Thyroid gland (tissue), 4 donors: ENCODE data around the gene MCHR1. TPM values are rescaled to one million over a fixed set of nuclear protein-coding genes. Genes with fewer than 3 reads are reported as not detected.
"Not testable (repeated sequence)": the region's sequence is repeated elsewhere in the genome, so short reads cannot be mapped to it uniquely, and the experiment has no call there.

Experiments used
- DNase-seq, 2 donors: peaks; one replicate each; pipeline ENCODE4 v3.0.0-alpha.2; 2019
- H3K27ac ChIP-seq, 3 donors: fragments of 200-600 bp; sonication (generic); 1 replicate in 2 of 3; 2 replicates in 1 of 3; pipeline ENCODE4 v1.5.1; 2016 to 2019; ENCODE audit warnings: mild to moderate bottlenecking in 1 of 3, moderate library complexity in 1 of 3
- H3K27me3 ChIP-seq: fragments of 200-600 bp; sonication (generic); one replicate; pipeline ENCODE4 v1.5.1; 2019
- H3K36me3 ChIP-seq, 2 donors: fragments of 200-600 bp; sonication (generic); one replicate each; pipeline ENCODE4 v1.5.1; 2016 to 2019
- H3K4me1 ChIP-seq, 2 donors: fragments of 200-600 bp; sonication (generic); one replicate each; pipeline ENCODE4 v1.5.1; 2017 to 2019
- H3K4me3 ChIP-seq, 3 donors: fragments of 200-600 bp; sonication (generic); replicated peaks in 1 of 3; 1 replicate in 2 of 3; 2 replicates in 1 of 3; pipeline ENCODE4 v1.5.1; 2016; ENCODE audit warnings: mild to moderate bottlenecking in 1 of 3
- H3K9me3 ChIP-seq: fragments of 200-600 bp; sonication (generic); one replicate; pipeline ENCODE4 v1.5.1; 2017
- POLR2A ChIP-seq, 2 donors: fragments of 450-650 bp; IDR thresholded peaks; one replicate each; pipeline ENCODE4 v1.6.1; 2017; ENCODE audit warnings: antibody characterized with exemption in 2 of 2, mild to moderate bottlenecking in 2 of 2, moderate library complexity in 1 of 2
- WGBS, 2 donors: methylation state at CpG; one replicate each; pipeline ENCODE4 v1.1.5; 2017; 5-methylcytosine and 5-hydroxymethylcytosine counted together
- intact Hi-C: fragments of 100-400 bp; cut with DNase I; formaldehyde crosslinking; loops from one replicate; pipeline ENCODE4 v1.15.1; 2023
- total RNA-seq, 4 donors: library from RNA; depleted of rRNA; stranded (reverse); fragments of >200 nt; gene quantifications; one replicate each; pipeline ENCODE4 v1.2.3, GENCODE V29; 2016
- TF ChIP-seq, protein P1 (sequence below), 6 experiments: fragments of 200-600 bp in 3 of 6; fragments of 450-650 bp in 3 of 6; sonication (generic) in 3 of 6; IDR thresholded peaks; one replicate each; pipeline ENCODE4 v1.5.1; 2016 to 2019; ENCODE audit warnings: antibody characterized with exemption in 6 of 6, mild to moderate bottlenecking in 2 of 6, inconsistent platforms in 1 of 6, moderate library complexity in 1 of 6

MCHR1 gene
- total RNA-seq, 4 donors from 2014 or later = not detected

DNA sequence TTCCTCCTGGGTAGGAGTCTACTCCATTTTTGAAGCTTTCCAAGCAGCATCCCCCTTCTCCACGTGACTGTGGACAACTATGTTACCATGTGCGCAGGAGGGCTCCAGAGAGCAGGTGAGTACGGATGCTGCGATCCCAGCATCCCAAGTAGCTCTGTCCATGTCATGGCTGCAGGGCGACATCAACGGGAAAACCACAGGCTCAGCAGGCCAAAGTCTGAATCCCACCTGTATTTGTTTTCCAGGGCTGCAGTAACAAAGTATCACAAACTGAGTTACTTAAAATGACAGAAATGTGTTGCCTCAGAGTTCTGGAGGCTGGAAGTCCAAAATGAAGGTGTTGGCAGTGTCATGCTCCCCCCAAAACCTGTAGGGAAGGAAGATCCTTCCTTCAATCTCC, 40.3 kb downstream of the MCHR1 start:
- no peaks in the 10 kb centered on the region for H3K36me3 ChIP-seq
- no peak overlapping the region for H3K4me3 ChIP-seq
- H3K27ac ChIP-seq = no peak overlapping the region
- TF ChIP-seq POLR2A (IDR thresholded peaks at IDR 0.05) = no peak
- TF ChIP-seq, protein P1, sequence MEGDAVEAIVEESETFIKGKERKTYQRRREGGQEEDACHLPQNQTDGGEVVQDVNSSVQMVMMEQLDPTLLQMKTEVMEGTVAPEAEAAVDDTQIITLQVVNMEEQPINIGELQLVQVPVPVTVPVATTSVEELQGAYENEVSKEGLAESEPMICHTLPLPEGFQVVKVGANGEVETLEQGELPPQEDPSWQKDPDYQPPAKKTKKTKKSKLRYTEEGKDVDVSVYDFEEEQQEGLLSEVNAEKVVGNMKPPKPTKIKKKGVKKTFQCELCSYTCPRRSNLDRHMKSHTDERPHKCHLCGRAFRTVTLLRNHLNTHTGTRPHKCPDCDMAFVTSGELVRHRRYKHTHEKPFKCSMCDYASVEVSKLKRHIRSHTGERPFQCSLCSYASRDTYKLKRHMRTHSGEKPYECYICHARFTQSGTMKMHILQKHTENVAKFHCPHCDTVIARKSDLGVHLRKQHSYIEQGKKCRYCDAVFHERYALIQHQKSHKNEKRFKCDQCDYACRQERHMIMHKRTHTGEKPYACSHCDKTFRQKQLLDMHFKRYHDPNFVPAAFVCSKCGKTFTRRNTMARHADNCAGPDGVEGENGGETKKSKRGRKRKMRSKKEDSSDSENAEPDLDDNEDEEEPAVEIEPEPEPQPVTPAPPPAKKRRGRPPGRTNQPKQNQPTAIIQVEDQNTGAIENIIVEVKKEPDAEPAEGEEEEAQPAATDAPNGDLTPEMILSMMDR (IDR thresholded peaks at IDR 0.05) = no peak
- peaks cover 3 to 8% of the 10 kb centered on the region in 2 donors for H3K4me1 ChIP-seq
- no peaks in the 10 kb centered on the region for H3K27me3 ChIP-seq
- DNase-seq = no peak
- H3K9me3 ChIP-seq = no peaks in the 10 kb centered on the region
- intact Hi-C loops = no loop called here
- WGBS, 2 donors = 83 to 88% methylated on average over 6 of the region's 6 CpGs

DNA sequence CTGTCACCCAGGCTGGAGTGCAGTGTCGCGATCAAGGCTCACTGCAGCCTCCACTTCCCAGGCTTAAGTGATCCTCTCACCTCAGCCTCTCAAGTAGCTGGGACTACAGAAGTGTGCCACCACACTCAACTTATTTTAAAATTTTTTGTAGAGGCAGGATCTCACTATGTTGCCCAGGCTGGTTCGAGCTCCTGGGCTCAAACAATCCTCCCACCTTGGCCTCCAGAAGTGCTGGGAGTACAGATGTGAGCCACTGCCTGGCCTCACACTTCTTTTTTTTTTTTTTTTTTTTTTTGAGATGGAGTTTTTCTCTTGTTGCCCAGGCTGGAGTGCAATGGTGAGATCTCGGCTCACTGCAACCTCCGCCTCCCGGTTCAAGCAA, 40.9 kb downstream of the MCHR1 start:
- intact Hi-C loops, H3K9me3 ChIP-seq, H3K4me3 ChIP-seq, H3K36me3 ChIP-seq, H3K4me1 ChIP-seq, H3K27ac ChIP-seq, H3K27me3 ChIP-seq, DNase-seq: not testable (repeated sequence)
- 90 to 95% methylated on average over 6 of the region's 6 CpGs for WGBS, 2 donors

DNA sequence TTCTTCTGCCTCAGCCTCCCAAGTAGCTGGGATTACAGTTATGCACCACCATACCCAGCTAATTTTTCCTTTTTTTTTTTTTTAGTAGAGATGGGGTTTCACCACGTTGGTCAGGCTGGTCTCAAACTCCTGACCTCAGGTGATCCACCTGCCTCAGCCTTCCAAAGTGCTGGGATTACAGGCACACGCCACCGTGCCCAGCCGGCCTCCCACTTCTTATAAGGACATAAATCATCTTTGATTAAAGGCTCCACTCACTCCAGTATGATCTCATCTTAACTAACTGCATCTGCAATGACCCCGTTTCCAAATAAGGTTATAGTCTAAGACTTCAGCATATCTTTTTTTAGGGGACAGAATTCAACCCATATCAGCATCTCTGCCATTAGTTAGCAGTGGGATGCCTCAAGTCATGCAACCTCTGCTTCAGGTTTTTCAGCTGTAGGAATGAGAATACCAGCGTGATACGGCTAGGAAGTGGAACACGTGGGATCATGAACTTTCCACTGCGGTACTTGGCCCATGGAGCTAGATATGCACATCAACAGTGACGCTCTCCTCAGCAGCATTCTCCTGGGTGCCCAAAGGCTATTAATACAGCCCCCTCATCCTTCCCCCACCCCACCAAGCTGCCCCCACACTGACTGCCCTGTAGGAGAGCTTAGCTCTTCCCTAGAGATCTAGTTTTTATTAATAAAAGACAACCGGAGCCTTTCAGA, 41.4 kb downstream of the MCHR1 start:
- intact Hi-C loops = no loop called here
- Histone ChIP-seq H3K27me3 (no peaks in the 10 kb centered on the region), H3K27ac (no peak overlapping the region), H3K9me3 (no peaks in the 10 kb centered on the region), H3K4me1 (peaks cover 0 to 5% of the 10 kb centered on the region in 2 donors), H3K36me3 (no peaks in the 10 kb centered on the region), H3K4me3 (no peak overlapping the region)
- no peak for TF ChIP-seq POLR2A (IDR thresholded peaks at IDR 0.05)
- TF ChIP-seq, protein P1 (IDR thresholded peaks at IDR 0.05) = no peak
- WGBS, 2 donors = 73 to 80% methylated on average over 11 of the region's 11 CpGs
- DNase-seq = no peak

DNA sequence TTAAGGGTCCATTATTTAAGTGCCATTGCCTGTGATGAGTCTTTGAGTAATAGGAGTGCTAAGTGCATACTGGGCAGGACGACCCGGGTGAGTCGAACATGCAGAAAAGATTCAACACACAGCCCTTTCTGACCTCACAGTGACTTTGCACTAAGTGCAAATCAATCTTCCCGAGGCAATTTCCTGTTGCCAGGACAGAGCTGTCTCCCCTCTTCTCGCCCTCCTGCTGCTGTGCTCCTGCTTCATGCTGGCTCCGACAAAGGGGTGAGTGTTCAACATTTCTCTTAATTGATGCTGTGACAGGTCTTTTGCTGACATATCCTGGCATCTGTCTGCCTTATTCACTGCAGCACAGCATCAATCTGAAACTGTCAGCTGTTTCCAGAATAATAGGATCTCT, 42.0 kb downstream of the MCHR1 start:
- intact Hi-C loops = no loop called here
- H3K4me3 ChIP-seq = no peak overlapping the region
- no peaks in the 10 kb centered on the region for H3K9me3 ChIP-seq
- no peak overlapping the region for H3K27ac ChIP-seq
- 37 to 47% methylated on average over 4 to 6 of the region's 6 CpGs for WGBS, 2 donors
- TF ChIP-seq, protein P1 (IDR thresholded peaks at IDR 0.05) = no peak
- TF ChIP-seq POLR2A (IDR thresholded peaks at IDR 0.05) = no peak
- no peak for DNase-seq
- H3K27me3 ChIP-seq = no peaks in the 10 kb centered on the region
- peaks cover 0 to 5% of the 10 kb centered on the region in 2 donors for H3K4me1 ChIP-seq
- no peaks in the 10 kb centered on the region for H3K36me3 ChIP-seq

DNA sequence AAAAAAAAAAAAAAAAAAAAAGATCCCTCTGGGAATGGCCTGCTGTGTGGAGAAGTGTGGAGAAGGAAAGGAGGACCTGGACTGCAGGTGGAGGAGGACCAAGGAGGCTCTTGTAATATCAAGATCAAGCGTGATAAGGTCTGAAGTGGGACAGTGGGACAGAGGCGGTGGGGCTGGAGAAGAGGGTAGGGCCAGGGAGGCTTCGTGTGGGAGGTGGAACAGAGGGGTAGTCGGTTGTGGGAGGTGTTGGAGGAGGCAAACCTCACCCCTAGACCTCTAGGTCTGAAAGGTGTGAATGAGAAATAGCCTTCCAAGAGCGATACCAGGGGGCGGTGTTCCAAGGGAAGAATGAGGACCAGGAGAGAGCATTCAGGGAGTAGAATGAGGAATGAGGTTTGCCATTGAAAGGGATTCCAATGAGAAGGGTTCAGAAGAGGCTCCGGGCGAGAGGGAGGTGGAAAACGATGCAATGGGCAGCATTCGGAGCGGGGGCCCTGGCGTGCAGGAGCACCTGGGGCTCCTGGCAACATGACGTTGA, 44.2 kb downstream of the MCHR1 start:
- peaks cover 4 to 19% of the 10 kb centered on the region in 2 donors for H3K4me1 ChIP-seq
- H3K27me3 ChIP-seq = no peaks in the 10 kb centered on the region
- no peak for TF ChIP-seq POLR2A (IDR thresholded peaks at IDR 0.05)
- TF ChIP-seq, protein P1 (IDR thresholded peaks at IDR 0.05) = no peak
- intact Hi-C loops = no loop called here
- 85 to 87% methylated on average over 13 of the region's 13 CpGs for WGBS, 2 donors
- DNase-seq = no peak
- no peak overlapping the region for H3K4me3 ChIP-seq
- no peaks in the 10 kb centered on the region for H3K36me3 ChIP-seq
- no peak overlapping the region for H3K27ac ChIP-seq
- H3K9me3 ChIP-seq = no peaks in the 10 kb centered on the region
